MM.1S (cell line): ENCODE measurements around the gene PPFIA2.

Experiments
- DNase-seq: peaks from one replicate; pipeline ENCODE4 v3.0.0-alpha.2; 2015
- H2AFZ ChIP-seq: fragments of 300-600 bp; sonication (generic); 2 replicates; pipeline ENCODE4 v1.6.0; 2016; ENCODE audit warnings: antibody characterized with exemption, low read length
- H3F3A ChIP-seq: fragments of 300-600 bp; sonication (generic); 2 replicates; pipeline ENCODE4 v1.6.1; 2016; ENCODE audit warnings: mild to moderate bottlenecking, antibody characterized with exemption, low read length, moderate library complexity, mixed read lengths; ENCODE audit not compliant: insufficient read depth
- H3K27ac ChIP-seq: fragments of 300-600 bp; sonication (generic); 2 replicates; pipeline ENCODE4 v1.5.1; 2016; ENCODE audit warnings: mild to moderate bottlenecking, low read length
- H3K27me3 ChIP-seq: fragments of 300-600 bp; sonication (generic); replicated peaks from 2 replicates; pipeline ENCODE4 v1.6.0; 2016; ENCODE audit warnings: low read length; ENCODE audit not compliant: insufficient read depth
- H3K36me3 ChIP-seq: fragments of 300-600 bp; sonication (generic); replicated peaks from 2 replicates; pipeline ENCODE4 v1.6.1; 2016; ENCODE audit warnings: mild to moderate bottlenecking, low read length, mixed read lengths; ENCODE audit not compliant: insufficient read depth
- H3K4me1 ChIP-seq: fragments of 300-600 bp; sonication (generic); 2 replicates; pipeline ENCODE4 v1.6.1; 2016; ENCODE audit warnings: low read length, mixed read lengths
- H3K4me2 ChIP-seq: fragments of 300-600 bp; sonication (generic); 2 replicates; pipeline ENCODE4 v1.6.0; 2016; ENCODE audit warnings: low read depth, low read length
- H3K4me3 ChIP-seq: fragments of 300-600 bp; sonication (generic); 2 replicates; pipeline ENCODE4 v1.5.1; 2016; ENCODE audit warnings: low read length, mixed read lengths
- H3K79me2 ChIP-seq: fragments of 300-600 bp; sonication (generic); 2 replicates; pipeline ENCODE4 v1.6.1; 2016; ENCODE audit warnings: mixed run types, low read length, mixed read lengths
- H3K9ac ChIP-seq: fragments of 300-600 bp; sonication (generic); 2 replicates; pipeline ENCODE4 v1.6.1; 2016; ENCODE audit warnings: low read length, mixed read lengths
- H3K9me2 ChIP-seq: fragments of 300-600 bp; sonication (generic); replicated peaks from 2 replicates; pipeline ENCODE4 v1.6.1; 2016; ENCODE audit warnings: mild to moderate bottlenecking, low read length, mixed read lengths; ENCODE audit not compliant: insufficient read depth
- H3K9me3 ChIP-seq: fragments of 300-600 bp; sonication (generic); replicated peaks from 2 replicates; pipeline ENCODE4 v1.6.1; 2016; ENCODE audit warnings: mild to moderate bottlenecking, low read length, mixed read lengths; ENCODE audit not compliant: insufficient read depth
- H4K20me1 ChIP-seq: fragments of 300-600 bp; sonication (generic); 2 replicates; pipeline ENCODE4 v1.6.1; 2016; ENCODE audit warnings: mild to moderate bottlenecking, low read length, moderate library complexity, mixed read lengths; ENCODE audit not compliant: insufficient read depth
- EZH2 ChIP-seq: fragments of 300-600 bp; sonication (generic); optimal IDR thresholded peaks from 2 replicates; pipeline ENCODE3; 2017; ENCODE audit warnings: low read depth, mild to moderate bottlenecking, antibody characterized with exemption, low read length, mixed read lengths
- EZH2phosphoT487 ChIP-seq: fragments of 300-600 bp; sonication (generic); IDR thresholded peaks from 2 replicates; pipeline ENCODE4 v1.6.1; 2018; ENCODE audit warnings: antibody characterized with exemption, low read length
- TF ChIP-seq, protein P1 (sequence below): fragments of 300-600 bp; sonication (generic); IDR thresholded peaks from 2 replicates; pipeline ENCODE4 v1.5.1; 2016; ENCODE audit warnings: antibody characterized with exemption, low read length, mixed read lengths

Gene PPFIA2

DNA sequence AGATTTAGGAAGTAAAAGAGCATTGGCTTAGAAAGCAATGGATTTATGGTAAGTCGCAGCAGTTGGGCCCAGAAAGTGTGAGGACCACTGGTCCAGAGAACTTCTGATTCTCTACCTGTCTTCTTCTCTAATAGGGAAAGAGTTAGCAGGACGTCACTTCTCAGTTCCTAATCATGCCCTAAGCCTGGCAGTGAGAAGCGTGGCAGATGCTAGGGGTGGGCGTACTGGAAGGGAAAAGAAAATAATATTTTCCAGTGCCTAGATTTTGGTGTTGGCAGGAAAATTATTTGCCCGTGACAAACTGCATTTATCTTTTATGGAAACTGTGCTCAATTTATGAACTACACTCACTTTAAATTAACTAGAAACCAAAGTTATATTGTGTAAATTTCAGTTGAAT lies 212.3 kb downstream of the PPFIA2 start:
- Histone ChIP-seq H3K79me2 (no peaks in the 10 kb centered on the region), H3K27me3 (no peaks in the 10 kb centered on the region), H3K4me1 (no peaks in the 10 kb centered on the region), H3K4me2 (no peak overlapping the region), H3K9me2 (no peaks in the 10 kb centered on the region), H3K27ac (no peak overlapping the region), H3F3A (no peaks in the 10 kb centered on the region), H3K36me3 (no peaks in the 10 kb centered on the region), H3K9me3 (no peaks in the 10 kb centered on the region), H3K9ac (no peak overlapping the region), H3K4me3 (no peak overlapping the region), H4K20me1 (no peaks in the 10 kb centered on the region), H2AFZ (no peak overlapping the region)
- TF ChIP-seq, protein P1, sequence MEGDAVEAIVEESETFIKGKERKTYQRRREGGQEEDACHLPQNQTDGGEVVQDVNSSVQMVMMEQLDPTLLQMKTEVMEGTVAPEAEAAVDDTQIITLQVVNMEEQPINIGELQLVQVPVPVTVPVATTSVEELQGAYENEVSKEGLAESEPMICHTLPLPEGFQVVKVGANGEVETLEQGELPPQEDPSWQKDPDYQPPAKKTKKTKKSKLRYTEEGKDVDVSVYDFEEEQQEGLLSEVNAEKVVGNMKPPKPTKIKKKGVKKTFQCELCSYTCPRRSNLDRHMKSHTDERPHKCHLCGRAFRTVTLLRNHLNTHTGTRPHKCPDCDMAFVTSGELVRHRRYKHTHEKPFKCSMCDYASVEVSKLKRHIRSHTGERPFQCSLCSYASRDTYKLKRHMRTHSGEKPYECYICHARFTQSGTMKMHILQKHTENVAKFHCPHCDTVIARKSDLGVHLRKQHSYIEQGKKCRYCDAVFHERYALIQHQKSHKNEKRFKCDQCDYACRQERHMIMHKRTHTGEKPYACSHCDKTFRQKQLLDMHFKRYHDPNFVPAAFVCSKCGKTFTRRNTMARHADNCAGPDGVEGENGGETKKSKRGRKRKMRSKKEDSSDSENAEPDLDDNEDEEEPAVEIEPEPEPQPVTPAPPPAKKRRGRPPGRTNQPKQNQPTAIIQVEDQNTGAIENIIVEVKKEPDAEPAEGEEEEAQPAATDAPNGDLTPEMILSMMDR: no peak
- TF ChIP-seq EZH2 (no peak), EZH2phosphoT487 (no peak)
- DNase-seq: no peak

DNA sequence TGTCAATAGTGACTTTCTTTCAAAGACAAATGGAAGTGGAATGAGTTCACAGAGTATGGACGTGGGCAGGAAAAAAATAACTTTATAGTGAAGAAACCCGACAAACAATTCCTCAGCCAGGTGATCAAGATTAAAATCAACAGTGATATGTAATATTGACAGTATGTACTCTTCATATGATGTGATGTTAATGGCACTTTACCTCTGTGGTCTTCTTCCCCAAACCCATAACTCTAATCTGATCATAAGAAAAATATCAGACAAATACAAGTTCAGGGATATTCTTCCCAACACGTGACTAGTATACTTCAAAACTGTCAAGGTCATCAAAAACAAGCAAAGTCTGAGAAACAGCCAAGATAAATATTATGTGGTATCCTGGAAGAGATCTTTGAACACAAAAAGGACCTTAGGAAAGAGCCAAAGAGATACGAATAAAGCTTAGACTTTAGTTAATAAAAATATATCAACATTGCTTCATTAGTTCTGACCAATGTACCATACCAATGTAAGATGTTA lies 215.5 kb downstream of the PPFIA2 start:
- TF ChIP-seq, protein P1: no peak
- no peak for TF ChIP-seq EZH2phosphoT487
- TF ChIP-seq EZH2: no peak
- Histone ChIP-seq H3K27me3 (no peaks in the 10 kb centered on the region), H3K4me2 (no peak overlapping the region), H3K9ac (no peak overlapping the region), H3K9me2 (no peaks in the 10 kb centered on the region), H3K36me3 (no peaks in the 10 kb centered on the region), H3K9me3 (no peaks in the 10 kb centered on the region), H4K20me1 (no peaks in the 10 kb centered on the region), H3K4me1 (no peaks in the 10 kb centered on the region), H3K79me2 (no peaks in the 10 kb centered on the region), H2AFZ (no peak overlapping the region), H3K4me3 (no peak overlapping the region), H3F3A (no peaks in the 10 kb centered on the region), H3K27ac (no peak overlapping the region)
- no peak for DNase-seq

DNA sequence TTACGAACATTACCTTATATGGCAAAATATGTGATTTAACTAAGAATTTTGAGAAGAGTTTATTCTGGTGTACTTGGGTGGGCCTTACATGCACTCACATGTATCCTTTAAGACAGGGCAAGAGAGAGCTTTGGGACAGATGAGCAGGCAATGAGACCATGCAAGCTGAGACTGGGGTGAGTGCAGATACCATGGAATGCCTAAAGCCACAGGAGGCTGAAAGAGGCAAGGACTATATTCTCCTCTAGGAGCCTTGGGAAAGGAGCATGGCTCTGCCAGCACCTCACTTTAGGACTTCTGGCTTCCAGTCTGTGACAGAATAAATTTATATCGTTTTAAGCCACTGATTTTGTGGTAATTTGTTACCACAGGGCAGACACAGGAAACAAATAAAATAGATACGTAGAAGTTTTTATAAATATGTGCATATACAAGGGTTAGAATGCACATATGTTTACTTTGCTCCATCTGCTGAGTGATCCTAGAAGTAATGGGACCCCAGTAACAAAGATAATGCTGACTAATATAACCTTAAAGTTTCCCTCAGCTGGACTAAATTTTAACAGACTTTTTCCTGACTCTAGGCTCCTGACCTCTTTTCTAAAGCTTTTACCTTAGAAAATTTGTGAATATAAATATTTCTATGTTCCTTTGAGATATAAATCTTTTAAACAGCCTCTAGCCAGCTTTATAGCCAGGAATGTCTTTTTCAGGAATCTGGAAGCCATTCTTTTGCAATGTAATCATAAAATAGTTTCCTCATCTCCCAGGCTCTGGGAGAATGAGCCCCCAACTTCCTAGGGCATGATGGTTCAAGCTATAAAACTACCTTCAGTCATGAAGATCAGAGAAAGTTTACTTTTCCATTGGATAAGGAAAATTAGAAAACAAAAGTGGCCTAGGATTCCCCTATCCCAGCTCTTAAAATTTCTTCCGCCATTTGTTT lies 216.8 kb downstream of the PPFIA2 start:
- Histone ChIP-seq H3K4me1 (no peaks in the 10 kb centered on the region), H3F3A (no peaks in the 10 kb centered on the region), H3K9me3 (no peaks in the 10 kb centered on the region), H3K27me3 (no peaks in the 10 kb centered on the region), H3K27ac (no peak overlapping the region), H3K4me3 (no peak overlapping the region), H3K79me2 (no peaks in the 10 kb centered on the region), H4K20me1 (no peaks in the 10 kb centered on the region), H3K4me2 (no peak overlapping the region), H2AFZ (no peak overlapping the region), H3K36me3 (no peaks in the 10 kb centered on the region), H3K9me2 (no peaks in the 10 kb centered on the region), H3K9ac (no peak overlapping the region)
- TF ChIP-seq EZH2phosphoT487 (no peak), EZH2 (no peak)
- TF ChIP-seq, protein P1: no peak
- DNase-seq: no peak
